Naive thymus-derived CD4-positive, alpha-beta T cell (primary cell): ENCODE data around the gene LRMDA. TPM values are rescaled to one million over a fixed set of nuclear protein-coding genes. Genes with fewer than 3 reads are reported as not detected.
"Not testable (repeated sequence)": the region's sequence is repeated elsewhere in the genome, so short reads cannot be mapped to it uniquely, and the experiment has no call there.

Experiments
- ATAC-seq: fragments of 150-1000 bp; cut with Tn5 transposase; 2 replicates; pipeline ENCODE4 v1.10.0; 2021; ENCODE audit warnings: mild to moderate bottlenecking, moderate library complexity
- CTCF ChIA-PET: fragments of 350-600 bp; sonication (Branson Sonifier 250); formaldehyde crosslinking; loops from one replicate; lab custom pipeline; 2021; ENCODE audit warnings: antibody characterized with exemption; lab: Charles Lee
- POLR2A ChIA-PET: fragments of 350-600 bp; sonication (Branson Sonifier 250); formaldehyde crosslinking; loops from one replicate; lab custom pipeline; 2021; ENCODE audit warnings: antibody characterized with exemption, inconsistent platforms; lab: Charles Lee
- DNase-seq, 9 donors: peaks; one replicate each; pipeline versions ENCODE4 v3.0.0 to v3.0.0-alpha.2; 2020 to 2022; ENCODE audit warnings: mixed read lengths in 1 of 9
- H3K27ac ChIP-seq: one replicate; pipeline ENCODE4 v1.7.0; 2013; ENCODE audit warnings: mild to moderate bottlenecking, low read depth, low read length, moderate library complexity
- H3K27me3 ChIP-seq, 2 donors: one replicate each; pipeline ENCODE4 v1.7.0; 2013; ENCODE audit warnings: low read length in 2 of 2, mild to moderate bottlenecking in 2 of 2, moderate library complexity in 2 of 2; ENCODE audit not compliant: control insufficient read depth in 2 of 2, insufficient read depth in 2 of 2
- H3K36me3 ChIP-seq, 3 experiments: 1 replicate in 2 of 3; 2 replicates in 1 of 3; pipeline ENCODE4 v1.7.0; 2013; ENCODE audit warnings: low read length in 3 of 3, mild to moderate bottlenecking in 3 of 3, moderate library complexity in 1 of 3; ENCODE audit not compliant: insufficient read depth in 3 of 3, control insufficient read depth in 2 of 3
- H3K4me1 ChIP-seq, 2 donors: one replicate each; pipeline ENCODE4 v1.7.0; 2013; ENCODE audit warnings: low read length in 2 of 2, mild to moderate bottlenecking in 2 of 2, moderate library complexity in 1 of 2; ENCODE audit not compliant: control insufficient read depth in 2 of 2, insufficient read depth in 2 of 2
- H3K4me3 ChIP-seq: 2 replicates; pipeline ENCODE4 v1.7.0; 2013; ENCODE audit warnings: mild to moderate bottlenecking, low read length
- H3K9me3 ChIP-seq, 3 experiments: 1 replicate in 2 of 3; 2 replicates in 1 of 3; pipeline ENCODE4 v1.7.0; 2013; ENCODE audit warnings: low read length in 3 of 3; ENCODE audit not compliant: control insufficient read depth in 2 of 3
- H3K27ac Mint-ChIP-seq, 9 donors: one replicate each; pipeline ENCODE4 v1.8.0; 2020 to 2022; ENCODE audit warnings: mixed read lengths in 9 of 9, mild to moderate bottlenecking in 8 of 9, moderate library complexity in 5 of 9, inconsistent platforms in 2 of 9
- H3K27me3 Mint-ChIP-seq, 5 donors: one replicate each; pipeline ENCODE4 v1.8.0; 2021 to 2022; ENCODE audit warnings: mixed read lengths in 5 of 5, mild to moderate bottlenecking in 1 of 5
- H3K36me3 Mint-ChIP-seq, 5 donors: one replicate each; pipeline ENCODE4 v1.8.0; 2020 to 2022; ENCODE audit warnings: mixed read lengths in 5 of 5, mild to moderate bottlenecking in 3 of 5, inconsistent platforms in 1 of 5
- H3K4me1 Mint-ChIP-seq, 7 donors: one replicate each; pipeline ENCODE4 v1.8.0; 2020 to 2022; ENCODE audit warnings: mixed read lengths in 7 of 7, mild to moderate bottlenecking in 3 of 7, inconsistent platforms in 1 of 7
- H3K4me3 Mint-ChIP-seq, 10 donors: one replicate each; pipeline ENCODE4 v1.8.0; 2020 to 2022; ENCODE audit warnings: mild to moderate bottlenecking in 10 of 10, mixed read lengths in 10 of 10, moderate library complexity in 6 of 10, inconsistent platforms in 2 of 10
- H3K9me3 Mint-ChIP-seq, 11 donors: one replicate each; pipeline ENCODE4 v1.8.0; 2020 to 2022; ENCODE audit warnings: mixed read lengths in 11 of 11, mild to moderate bottlenecking in 4 of 11, inconsistent platforms in 1 of 11, moderate library complexity in 1 of 11
- intact Hi-C, 2 donors: fragments of 100-400 bp; cut with micrococcal nuclease; formaldehyde crosslinking; loops; one replicate each; pipeline ENCODE4 v1.15.1; 2023
- microRNA-seq: library from miRNA; unstranded; fragments of <30 nt; microRNA quantifications from one replicate; pipeline ENCODE4 v1.2.0, GENCODE V29; 2022; ENCODE audit warnings: borderline microRNAs expressed
- polyA plus RNA-seq, 2 donors: library from polyadenylated mRNA; unstranded; fragments of 300-500 nt; fragmentation: Illumina TruSeq; gene quantifications; one replicate each; pipeline ENCODE4 v1.2.3, GENCODE V29; 2021
- total RNA-seq, 6 experiments: library from RNA in 5 of 6; stranded (reverse) in 5 of 6; gene quantifications; 1 replicate in 5 of 6; 2 replicates in 1 of 6; pipeline ENCODE4 v1.2.3 and lab custom pipeline; 2021 to 2026

Gene LRMDA
- total and polyA plus RNA-seq, 7 experiments from 2014 or later: 0.57 to 14.9 (median 3.0) TPM; not detected in 4

DNA sequence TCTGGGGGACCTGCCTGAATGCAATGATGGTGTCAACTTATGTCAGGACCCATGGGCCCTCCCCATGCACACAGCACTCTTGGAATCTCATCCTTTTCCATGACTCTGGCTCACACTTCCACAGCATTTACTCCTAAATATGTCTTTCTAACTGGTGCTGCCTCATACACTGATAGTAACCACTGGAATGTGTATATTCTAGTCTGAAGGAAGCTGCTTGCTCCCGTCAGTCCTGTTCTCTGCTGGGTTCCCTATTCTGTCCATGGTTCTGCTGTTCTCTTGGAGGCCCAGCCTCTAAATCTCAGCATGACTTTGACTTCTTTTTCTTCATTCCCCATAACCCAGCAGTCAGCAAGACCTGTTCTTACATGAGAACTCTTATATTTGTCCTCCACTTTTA is 1151.1 kb downstream of the LRMDA start:
- Histone ChIP-seq H3K4me3 (no peak overlapping the region), H3K36me3 (no peaks in the 10 kb centered on the region), H3K27me3 (no peaks in the 10 kb centered on the region), H3K4me1 (no peaks in the 10 kb centered on the region), H3K9me3 (no peaks in the 10 kb centered on the region), H3K27ac (no peak overlapping the region)
- DNase-seq (no peak), ATAC-seq (no peak)
- intact Hi-C loops: no loop called here
- Mint-ChIP-seq H3K4me3 (no peak overlapping the region), H3K36me3 (no peaks in the 10 kb centered on the region), H3K9me3 (peaks cover 0 to 12% (median 3%) of the 10 kb centered on the region in 11 donors), H3K27ac (no peak overlapping the region), H3K4me1 (no peaks in the 10 kb centered on the region), H3K27me3 (no peaks in the 10 kb centered on the region)
- ChIA-PET CTCF (no interaction called here), POLR2A (no interaction called here)

DNA sequence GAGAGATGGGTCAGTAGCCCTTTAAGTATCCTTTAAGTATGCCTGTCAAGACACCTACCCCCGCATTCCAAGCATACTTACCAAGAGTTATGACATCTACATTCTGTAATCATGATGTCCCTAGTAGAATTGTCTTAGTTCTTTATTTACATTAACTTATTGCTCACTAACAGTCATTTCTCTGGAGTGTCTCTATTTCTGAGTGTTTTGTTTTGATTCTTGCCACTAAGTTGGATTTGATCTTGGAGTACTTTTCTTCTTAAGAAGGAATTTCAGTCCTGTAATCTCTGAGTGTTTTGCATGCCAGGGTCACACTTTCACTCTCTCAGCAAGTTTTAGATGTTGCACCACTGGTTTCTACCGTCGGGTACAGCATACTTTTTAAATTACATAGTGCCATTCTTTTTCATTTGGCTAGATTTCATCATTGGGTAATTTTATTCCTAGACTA is 1152.3 kb downstream of the LRMDA start:
- H3K9me3 ChIP-seq: no peaks in the 10 kb centered on the region
- Mint-ChIP-seq H3K36me3 (no peaks in the 10 kb centered on the region), H3K4me1 (no peaks in the 10 kb centered on the region), H3K9me3 (peaks cover 0 to 6% (median 1%) of the 10 kb centered on the region in 11 donors), H3K27ac (no peak overlapping the region), H3K4me3 (no peak overlapping the region), H3K27me3 (no peaks in the 10 kb centered on the region)
- ATAC-seq (no peak), DNase-seq (no peak)
- no peaks in the 10 kb centered on the region for H3K27me3 ChIP-seq
- H3K4me3 ChIP-seq: no peak overlapping the region
- H3K36me3 ChIP-seq: no peaks in the 10 kb centered on the region
- H3K4me1 ChIP-seq: no peaks in the 10 kb centered on the region
- CTCF ChIA-PET: no interaction called here
- no peak overlapping the region for H3K27ac ChIP-seq
- POLR2A ChIA-PET: no interaction called here
- intact Hi-C loops: no loop called here

GRCh38 chr10:76584466-76584865 is 1153.0 kb downstream of the LRMDA start:
- H3K27me3 Mint-ChIP-seq, H3K36me3 ChIP-seq, ATAC-seq, intact Hi-C loops, H3K9me3 Mint-ChIP-seq, H3K27ac Mint-ChIP-seq, CTCF ChIA-PET, POLR2A ChIA-PET, DNase-seq, H3K36me3 Mint-ChIP-seq, H3K4me3 Mint-ChIP-seq, H3K27ac ChIP-seq, H3K4me3 ChIP-seq, H3K4me1 ChIP-seq, H3K4me1 Mint-ChIP-seq, H3K27me3 ChIP-seq, H3K9me3 ChIP-seq: not testable (repeated sequence)

Small RNA genes lying within 50 kb of the gene (microRNA-seq; reads per million reads assigned to microRNA genes)
- not detected for gene MIR606

Other genes starting within 250 kb of the LRMDA start
- gene VDAC2, start 220.8 kb upstream of the LRMDA start, total RNA-seq: 100 to 1,000 TPM in 3 of 5 experiments, 10 to 100 TPM in 2; 82.8 to 138 (median 121) TPM
- gene VDAC2, start 220.8 kb upstream of the LRMDA start, polyA plus RNA-seq: 100 to 1,000 TPM; 170 to 193 TPM
- 10 to 100 TPM; 10.1 to 29.2 (median 15.8) TPM for gene COMTD1, start 195.7 kb upstream of the LRMDA start, total RNA-seq
- 10 to 100 TPM in 1 of 2 donors, 1 to 10 TPM in 1; 8.8 to 14.8 TPM for gene COMTD1, start 195.7 kb upstream of the LRMDA start, polyA plus RNA-seq
- gene ZNF503, start 29.9 kb upstream of the LRMDA start, total RNA-seq: 1 to 10 TPM in 1 of 5 experiments, under 1 TPM in 3, not detected in 1; 0.07 to 3.6 (median 0.54) TPM
- gene ZNF503, start 29.9 kb upstream of the LRMDA start, polyA plus RNA-seq: not detected